Dedifferentiated amniotic fluid mesenchymal stem cell (primary cell): Measurements from ENCODE around the gene LNX2.

ENCODE experiments used
- DNase-seq: peaks from one replicate; pipeline ENCODE4 v3.0.0-alpha.2; 2016; ENCODE audit errors: extremely low spot score

The LNX2 gene

DNA sequence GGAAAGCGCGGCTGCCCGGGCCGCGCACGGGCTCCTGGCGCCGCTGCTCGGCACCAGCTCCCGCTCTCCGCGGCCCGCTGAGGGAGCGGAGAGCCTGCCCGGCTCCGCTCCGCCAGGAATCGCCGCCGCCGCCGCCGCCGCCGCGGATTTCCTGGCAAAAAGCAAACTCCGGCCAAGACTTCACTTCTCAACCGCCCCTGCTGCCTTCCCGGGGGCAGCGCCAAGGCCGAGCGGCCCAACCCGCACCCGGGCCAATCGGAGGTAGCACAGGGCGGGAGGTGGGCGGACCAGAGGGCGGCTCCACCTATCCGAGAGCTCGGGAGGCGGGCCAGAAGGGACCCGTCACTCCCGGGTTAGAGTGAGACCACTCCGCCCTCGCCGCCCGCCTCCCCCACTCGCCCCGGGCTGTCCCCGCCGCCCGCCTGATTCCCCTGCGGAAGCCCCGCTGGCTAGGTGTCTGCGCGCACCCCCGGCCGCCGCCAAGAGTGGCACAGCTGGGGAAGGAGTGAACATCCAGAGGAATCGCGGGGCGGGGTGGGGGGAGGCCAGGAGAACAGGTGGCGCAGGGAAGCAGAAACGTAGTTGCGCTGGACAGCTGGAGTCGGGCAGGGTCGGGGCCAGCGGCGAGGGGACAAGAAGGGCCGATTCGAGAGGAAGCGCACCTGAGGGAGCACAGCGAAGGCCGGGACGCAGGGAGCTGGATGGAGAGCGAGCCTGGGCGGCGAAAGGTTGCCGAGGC is at the start of gene LNX2:
Gene LNX2 (minus strand): TSS at position 153 of the 739 bp plus-strand sequence. CDS start 38,826 bp downstream, outside the sequence.
- DNase-seq = peak; percentile 93

DNA sequence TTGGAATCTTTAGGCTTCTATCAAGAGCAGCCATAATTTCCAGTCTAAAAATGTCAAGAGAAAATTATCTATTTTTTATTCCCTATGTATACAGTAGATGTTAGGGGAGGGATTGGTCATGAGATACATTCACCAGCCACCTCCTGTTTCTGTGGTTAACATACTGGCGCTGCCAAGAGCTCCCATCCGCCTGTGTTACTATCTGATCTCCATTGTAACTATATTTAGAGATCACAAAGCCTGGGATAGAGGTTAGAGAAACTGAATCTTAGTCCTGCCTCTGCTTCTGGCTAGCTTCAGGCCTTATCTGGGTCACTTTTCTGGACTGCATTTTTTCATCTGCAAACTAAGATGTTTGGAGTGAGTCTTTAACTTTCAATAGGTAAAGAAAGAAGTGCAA is 47.6 kb upstream of the LNX2 start:
- no peak for DNase-seq

DNA sequence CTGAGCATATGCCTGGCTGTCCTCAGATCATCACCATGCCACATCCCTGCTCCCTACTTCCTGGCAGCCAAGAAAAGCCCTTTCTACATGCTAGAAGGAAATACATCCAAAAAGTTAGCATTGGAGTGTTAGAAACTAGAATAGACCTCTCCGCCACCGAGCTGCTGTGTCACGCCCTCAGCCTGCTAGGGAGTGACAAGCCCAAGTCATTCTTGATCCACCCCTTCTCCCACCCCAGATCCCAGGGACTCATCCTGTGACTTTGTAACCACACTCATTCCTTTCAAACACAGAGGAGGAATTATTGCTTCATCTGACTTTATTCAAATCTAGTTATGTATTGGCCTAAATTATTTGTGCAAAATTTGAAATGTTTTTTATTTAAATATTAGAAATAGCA is 46.6 kb upstream of the LNX2 start:
- DNase-seq = no peak

DNA sequence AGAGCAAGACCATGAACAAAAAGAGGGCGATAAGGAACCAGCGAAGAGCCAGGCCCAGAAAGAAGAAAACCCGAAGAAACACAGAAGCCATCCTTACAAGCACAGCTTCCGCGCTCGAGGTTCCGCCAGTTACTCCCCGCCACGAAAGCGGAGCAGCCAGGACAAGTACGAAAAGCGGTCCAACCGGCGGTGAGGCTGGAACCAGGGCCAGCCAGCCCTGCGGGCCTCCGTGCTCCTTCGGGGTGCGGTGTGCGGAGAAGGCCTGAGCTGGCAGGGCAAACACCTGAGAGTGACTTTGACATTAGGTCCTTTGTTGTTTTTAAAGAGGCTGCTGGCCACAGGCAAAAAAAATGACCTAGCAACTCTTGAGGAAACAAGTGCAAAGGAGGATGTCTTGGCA is 45.4 kb upstream of the LNX2 start:
- no peak for DNase-seq

DNA sequence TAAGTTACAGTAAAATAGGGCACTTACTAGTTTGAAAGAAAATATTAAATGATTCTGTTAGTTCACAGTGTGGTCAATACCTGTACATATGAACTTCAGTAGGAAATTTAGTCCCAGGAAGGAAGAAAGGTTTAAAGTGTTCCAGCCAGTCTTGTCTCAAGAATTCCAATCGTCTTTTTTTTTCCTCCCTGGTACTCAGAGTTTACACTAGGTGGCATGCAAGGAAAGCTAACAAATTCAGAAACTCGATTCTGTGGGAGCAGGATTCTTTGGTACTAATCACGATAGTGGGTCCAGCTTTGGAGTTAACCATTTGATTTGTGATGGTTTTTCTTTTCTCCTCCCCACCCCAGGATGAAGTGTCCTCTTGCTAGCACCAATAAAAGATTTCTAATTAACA is 45.0 kb upstream of the LNX2 start:
- no peak for DNase-seq

DNA sequence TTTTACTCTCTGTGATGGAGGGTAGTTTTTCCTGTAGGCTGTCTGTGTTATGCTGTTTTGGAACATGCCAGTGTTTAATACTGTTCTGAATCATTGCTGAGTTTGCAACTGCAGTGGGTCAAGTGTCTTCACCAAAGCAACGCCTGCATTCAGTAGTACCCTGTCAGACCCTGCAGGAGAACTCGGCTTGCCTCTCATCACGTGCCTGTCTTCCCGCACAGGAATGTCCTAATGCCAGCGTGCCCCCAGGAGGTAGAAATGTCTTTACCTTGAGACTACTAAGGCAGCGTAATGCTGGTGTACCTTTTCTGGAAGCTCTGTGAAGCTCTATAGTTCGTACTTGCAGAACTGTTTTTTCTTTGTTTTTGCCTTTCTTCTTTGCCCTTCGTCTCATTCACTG is 43.6 kb upstream of the LNX2 start:
- no peak for DNase-seq

DNA sequence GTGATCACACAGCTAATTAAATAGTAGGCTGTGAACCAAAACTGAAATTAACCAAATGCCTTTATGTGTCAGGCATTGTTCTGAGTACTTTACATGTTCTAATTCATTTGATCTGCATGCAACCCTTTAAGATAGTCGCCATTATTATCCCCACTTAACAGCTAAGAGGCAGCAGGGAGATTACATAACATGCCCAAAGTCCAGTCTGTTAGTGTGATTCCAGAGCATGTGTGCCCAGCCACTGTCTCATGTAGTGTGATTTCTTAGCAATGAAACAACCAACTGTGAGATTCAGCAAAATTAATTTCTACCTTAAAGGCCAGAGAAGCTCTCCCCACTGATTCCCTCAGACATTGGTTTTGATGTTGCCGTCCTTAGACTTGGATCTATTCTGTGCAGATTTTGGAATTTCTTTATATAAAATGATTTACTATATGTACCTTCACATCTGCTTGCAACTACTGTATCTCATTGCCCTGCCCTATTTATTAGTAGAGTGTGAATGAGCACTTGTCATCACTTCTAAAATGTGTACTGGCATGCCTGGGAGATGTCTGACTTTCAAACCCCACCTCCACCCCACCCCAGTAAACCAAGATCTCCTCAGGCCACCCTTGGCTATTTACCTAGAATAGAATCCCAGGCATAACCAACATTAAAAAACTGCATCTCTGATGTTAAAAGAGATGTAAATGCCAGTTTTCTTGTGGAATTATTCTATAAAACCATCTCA is 42.6 kb upstream of the LNX2 start:
- DNase-seq = no peak

DNA sequence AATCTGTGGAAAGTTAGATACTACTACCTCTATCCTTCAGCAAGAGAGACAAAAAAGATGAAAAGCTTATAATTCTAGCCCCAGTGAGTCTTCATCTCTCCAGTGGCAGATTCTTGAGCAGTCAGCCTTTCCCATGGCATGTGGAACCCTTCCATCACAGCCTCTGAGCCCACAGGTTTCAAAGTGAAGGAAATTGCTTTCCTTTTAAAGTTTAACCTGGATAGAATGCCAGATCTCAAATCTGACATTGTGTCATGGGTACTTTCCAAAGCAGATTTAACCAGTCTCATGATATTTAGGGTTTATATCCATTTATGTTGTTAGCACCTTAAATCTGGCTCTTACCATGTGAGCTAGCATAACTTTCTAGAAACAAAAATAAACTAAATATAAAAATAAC is 40.7 kb upstream of the LNX2 start:
- DNase-seq = no peak

DNA sequence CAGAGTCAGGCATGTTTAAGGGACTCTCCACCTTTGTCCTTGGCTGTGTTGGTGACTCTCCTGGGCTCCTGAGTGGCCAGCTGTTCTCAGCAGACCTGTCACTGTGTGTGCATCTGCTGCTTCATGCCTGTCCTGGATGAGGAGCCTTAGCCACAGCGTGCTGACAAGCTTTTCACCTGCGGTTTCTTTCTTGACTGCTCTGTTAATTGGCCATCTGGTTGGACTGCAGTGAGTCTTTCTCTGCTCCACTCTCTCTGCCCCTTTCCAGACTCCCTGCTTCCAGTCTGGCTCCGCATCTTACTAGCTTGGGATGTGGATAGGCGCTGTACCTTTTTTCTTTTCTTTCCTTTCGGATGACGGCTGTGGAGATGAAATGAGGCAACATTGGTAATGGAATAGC is 40.2 kb upstream of the LNX2 start:
- DNase-seq = no peak

DNA sequence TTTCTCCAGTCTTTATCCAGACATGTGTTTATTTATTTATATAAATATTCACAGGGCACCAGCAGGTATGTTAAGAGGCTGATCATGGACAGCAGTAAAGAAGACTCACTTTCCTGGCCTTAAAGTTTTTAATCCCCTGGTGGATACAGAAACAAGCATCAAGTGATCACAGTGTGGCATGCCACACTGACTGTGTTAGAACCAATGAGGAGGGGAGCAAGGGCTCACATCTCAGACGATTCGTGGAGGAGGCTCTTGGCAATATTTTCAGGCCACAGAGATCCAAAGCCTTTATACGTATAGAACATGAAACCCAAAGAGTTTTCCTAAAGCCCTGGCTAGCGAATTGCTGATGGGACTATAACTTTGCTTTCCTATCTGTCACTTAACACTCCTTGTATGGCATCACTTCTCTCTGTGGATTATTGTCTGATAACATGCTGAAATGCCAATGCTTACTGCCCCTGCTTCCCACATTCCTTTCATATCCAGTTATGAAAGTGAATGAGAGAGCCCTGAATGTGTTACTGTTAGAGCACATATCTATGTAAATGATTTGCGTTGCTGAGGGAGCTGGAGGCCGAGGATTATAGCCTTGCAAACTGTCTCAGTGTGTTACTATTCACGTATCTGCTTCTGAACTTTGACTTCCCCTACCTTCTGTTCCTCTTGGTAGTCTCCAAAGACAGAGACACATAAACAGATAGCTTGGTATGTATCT is 39.0 kb upstream of the LNX2 start:
- DNase-seq = no peak

DNA sequence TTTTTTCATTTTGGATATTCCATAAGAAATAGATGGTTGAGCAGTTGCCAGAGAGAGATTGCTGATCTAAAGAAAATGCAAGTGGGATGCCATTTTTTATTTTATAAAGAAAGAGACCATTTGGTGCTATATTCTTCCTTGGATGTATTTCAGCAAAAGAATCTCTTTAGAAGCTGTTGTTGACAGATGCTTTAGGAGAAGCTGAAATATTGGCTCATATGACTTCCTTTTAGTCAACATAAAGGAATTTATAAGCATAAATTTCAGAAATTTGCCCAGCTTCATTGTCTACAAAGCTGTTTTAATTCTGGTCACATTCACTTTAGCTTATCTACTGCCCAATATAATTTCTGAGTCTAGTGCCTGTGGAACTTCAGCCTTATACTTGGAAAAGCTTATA is 38.2 kb upstream of the LNX2 start:
- DNase-seq = peak; percentile 39

DNA sequence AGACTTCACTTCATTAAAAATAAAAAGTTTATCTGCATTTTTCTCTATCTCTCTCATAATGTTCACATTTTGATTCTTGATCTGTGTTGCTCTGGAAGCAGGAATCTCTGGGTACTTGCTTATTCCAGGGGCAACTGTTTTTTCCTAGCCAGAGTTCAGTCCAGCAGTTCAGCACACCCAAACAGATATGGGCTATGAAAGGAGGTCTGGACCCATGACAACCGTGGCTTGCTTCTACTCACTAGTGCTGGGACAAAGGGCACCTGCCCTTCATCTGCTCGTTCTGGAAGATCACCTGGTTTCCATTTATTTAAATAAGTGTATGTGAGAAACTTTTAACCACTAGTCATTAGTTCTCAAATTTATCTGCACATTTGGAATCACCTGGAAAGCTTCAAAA is 37.4 kb upstream of the LNX2 start:
- no peak for DNase-seq

DNA sequence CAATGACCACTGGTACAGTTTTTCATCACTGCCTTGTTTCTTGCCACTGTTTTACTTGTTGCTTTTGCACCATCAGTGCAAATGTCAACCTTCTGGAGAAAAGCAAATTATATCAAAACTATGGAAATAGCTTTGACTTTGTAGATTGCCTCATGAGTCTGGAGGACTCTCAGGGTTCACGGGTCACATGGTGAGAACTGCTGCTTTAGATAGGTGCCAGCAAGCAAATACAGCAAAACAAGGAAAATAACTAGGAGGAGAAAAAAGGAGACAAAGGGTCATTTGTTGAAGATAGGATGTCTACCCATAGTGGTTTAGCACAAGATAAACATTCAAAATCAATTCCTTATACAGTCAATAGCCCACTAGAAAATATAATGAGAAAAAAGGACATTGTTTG is 34.5 kb upstream of the LNX2 start:
- DNase-seq = no peak

DNA sequence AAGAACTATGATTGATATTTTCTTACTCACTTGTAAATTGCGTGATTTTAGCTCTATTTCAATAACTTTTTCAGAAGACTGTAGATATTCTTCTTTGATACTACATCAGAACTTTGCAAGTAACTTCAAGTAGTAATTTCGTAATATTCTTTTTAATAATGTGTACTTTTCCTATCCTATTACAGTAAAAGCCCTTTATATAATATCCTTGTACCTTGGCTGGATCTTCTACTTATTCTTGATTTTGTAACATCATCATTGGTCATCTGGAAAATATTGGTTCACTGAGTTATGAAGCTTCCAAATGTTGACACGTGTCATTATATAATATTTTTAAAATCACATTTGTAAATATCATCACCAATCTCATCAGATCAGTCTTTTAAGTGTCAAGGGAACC is 33.7 kb upstream of the LNX2 start:
- DNase-seq = no peak

DNA sequence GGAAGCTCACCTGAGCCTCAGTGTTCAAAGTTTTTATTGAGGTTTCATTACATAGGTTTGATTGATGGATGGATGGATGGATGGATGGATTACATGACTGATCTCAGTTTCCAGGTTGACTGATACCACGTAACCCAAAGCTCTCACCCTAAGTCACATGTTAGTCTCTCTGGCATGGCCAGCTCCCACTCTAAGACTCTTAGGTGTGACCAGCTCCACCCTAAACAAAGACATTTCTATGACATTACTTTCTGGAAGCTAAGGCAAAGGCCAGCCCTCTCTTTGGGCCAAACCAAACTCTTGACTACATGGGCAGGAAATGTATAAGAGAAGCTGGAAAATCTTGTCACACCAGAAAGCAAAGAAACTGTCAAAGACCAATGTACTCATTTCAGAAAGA is 30.0 kb upstream of the LNX2 start:
- no peak for DNase-seq

DNA sequence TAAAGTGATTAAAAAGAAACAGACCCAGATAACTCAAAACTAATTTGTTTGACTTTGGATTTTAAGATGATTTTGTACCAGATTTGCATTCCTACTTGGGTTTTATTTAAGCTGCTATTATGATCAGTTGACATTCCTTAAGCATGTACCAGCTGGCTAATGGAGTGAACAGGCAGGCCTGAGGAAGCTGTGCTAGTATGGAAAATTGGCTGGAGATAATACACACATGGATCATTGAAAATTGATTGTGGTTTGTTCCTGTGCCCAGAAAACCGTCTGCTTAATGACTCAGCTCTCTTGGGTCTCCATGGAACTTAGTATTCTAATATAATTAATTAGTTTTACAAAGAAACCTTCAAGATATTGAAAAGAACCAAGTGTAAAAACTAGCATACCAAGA is 24.0 kb upstream of the LNX2 start:
- peak; percentile 63 for DNase-seq

DNA sequence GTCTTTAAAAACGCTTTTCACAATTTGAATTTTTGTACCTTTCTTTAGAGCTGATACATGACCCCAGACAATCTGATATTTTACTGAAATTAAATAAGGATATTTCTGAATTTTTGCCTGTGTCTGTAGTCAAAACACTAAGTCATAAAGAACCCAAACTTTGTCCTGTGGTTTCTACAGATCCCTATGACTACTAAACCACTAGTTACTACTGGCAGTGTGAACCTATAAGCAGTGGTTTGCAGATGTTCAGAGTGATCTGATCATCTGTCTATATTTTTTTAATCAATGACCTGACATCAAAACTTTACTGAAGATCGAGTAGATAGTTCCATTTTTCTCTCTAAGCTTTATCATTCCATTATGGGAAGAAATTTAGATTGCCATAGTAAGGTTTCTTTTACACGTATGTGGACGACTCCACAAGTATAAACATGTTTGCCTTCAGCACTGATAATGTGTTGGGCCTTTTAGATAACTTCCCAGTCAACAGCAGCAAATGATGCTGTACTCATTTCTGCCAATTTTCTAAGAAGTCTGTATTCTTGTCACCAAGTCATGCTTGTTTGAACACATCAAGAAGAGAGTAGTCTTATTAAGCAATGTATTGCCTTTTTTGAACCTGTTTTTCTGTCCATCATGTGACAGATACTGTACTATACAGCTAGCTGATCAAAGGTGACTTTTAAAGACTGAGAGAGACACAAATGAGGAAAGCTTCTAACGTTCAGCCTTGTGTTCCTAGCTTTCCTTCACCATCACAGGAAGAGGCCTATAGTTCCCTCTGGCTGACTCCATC is 23.2 kb upstream of the LNX2 start:
- DNase-seq = no peak

DNA sequence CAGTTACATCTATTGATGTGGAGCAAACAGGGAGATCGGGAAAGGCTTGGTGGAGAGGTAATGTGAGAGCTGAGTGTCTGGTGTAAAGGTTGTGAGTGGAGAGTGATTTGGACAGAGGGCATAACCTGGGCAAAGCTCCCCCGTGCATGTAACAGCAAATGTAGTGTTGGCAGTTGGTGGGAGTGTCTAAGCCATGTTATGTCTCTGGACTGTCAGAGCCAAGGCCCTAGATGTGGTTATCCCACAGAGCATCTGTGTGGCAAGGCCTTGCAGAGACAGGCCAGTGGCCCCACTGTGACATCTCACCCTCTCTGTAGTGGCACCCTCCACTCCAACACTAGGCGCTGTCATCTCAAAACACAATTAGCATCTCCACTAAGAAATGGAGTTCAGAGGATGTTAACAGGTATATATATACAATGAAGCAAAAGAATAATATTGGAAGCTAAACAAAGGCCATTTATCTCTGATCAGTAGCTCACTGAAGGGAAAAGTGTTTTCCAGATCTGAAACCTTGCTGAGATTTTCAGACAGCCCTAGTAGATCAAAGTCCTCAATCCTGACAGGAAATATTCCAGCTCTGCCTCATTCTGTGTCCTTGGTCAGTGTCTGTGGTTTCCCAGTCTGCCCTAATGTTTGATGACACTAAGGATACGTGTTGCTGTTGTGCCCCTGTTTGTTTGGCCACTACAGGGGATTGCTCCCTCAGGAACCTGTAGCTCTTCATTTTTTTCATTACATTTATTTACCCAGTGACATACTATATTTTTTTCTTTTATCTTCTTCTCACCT is 21.6 kb upstream of the LNX2 start:
- no peak for DNase-seq

DNA sequence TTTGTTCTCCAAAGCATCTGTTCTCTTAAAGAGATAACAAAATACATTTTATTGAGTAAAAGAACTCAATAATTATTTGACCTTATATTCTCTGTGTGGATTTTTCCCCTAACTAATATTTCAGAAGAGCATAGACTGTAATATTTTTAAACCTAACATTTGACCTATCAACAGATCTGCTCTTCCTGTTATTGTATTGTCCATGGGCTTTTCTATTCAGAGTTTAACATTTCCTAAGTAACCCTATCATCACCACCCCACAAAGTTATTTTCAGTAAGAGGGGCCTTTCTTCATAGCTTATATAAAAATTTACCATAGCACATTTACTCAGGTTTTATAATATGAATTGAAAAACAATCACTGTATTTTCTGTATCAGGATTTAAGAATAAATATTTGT is 18.9 kb upstream of the LNX2 start:
- no peak for DNase-seq

DNA sequence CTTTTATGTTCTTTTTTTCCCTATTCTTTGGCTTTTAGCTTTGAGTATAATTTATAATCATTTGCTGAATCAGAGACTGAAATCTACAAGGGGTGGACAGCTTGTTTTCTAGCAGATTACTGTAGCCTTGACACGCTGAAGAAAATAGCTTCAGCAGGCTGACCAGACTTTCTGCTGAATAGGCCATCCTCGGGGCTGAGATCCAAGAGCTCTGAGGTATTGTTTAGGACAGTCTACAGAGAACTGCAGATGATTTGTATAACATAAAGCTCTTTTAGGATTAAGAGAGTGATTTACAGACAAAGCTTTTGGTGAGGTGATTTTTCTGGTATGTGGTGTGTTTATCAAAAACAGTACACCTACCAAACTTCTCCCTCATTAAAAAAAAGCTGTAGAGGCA is 18.2 kb upstream of the LNX2 start:
- DNase-seq = peak; percentile 19

DNA sequence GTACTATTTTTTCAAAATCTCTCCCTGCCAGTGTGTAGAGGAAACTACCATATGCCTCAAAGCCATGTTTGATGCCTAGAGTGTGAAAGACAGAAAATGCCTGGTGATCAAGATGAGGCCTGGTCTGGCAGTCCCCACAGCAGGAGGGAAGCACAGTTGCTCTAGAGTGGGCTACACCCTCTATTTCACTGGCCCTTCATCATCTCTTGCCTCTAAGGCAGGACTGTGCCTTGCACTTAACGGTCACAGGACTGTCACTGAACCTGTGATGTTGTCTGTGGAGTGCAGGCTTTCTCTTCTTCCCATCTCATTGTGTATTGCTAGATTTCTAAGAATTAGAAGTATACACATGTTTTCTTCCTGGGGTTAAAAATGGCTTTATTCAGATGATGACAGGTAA is 17.7 kb upstream of the LNX2 start:
- no peak for DNase-seq
